T-helper 17 cell (primary cell): ENCODE results near the gene OPHN1. TPM values are rescaled to one million over a fixed set of nuclear protein-coding genes. Genes with fewer than 3 reads are reported as not detected.
"Not testable (repeated sequence)": the region's sequence is repeated elsewhere in the genome, so short reads cannot be mapped to it uniquely, and the experiment has no call there.

Experiments used
- ATAC-seq: fragments of 150-1000 bp; cut with Tn5 transposase; 2 replicates; pipeline ENCODE4 v1.10.0; 2021; ENCODE audit warnings: mild to moderate bottlenecking, moderate library complexity
- DNase-seq, 3 donors: peaks; one replicate each; pipeline versions ENCODE4 v3.0.0 to v3.0.0-alpha.2; 2020 to 2021
- H3K9me3 ChIP-seq: one replicate; pipeline ENCODE4 v1.7.0; 2013; ENCODE audit warnings: low read length, mild to moderate bottlenecking; ENCODE audit not compliant: control insufficient read depth, poor library complexity, severe bottlenecking
- H3K27ac Mint-ChIP-seq: one replicate; pipeline ENCODE4 v1.8.0; 2022; ENCODE audit warnings: mild to moderate bottlenecking, moderate library complexity, mixed read lengths
- H3K27me3 Mint-ChIP-seq: one replicate; pipeline ENCODE4 v1.8.0; 2022; ENCODE audit warnings: mixed read lengths
- H3K36me3 Mint-ChIP-seq: one replicate; pipeline ENCODE4 v1.8.0; 2022; ENCODE audit warnings: low read depth, mixed read lengths
- H3K4me1 Mint-ChIP-seq: one replicate; pipeline ENCODE4 v1.8.0; 2022; ENCODE audit warnings: mild to moderate bottlenecking, mixed read lengths
- H3K4me3 Mint-ChIP-seq: one replicate; pipeline ENCODE4 v1.8.0; 2022; ENCODE audit warnings: mild to moderate bottlenecking, moderate library complexity, mixed read lengths
- total RNA-seq, 4 donors: library from RNA in 2 of 4; stranded (reverse) in 2 of 4; gene quantifications; one replicate each; pipeline ENCODE4 v1.2.3 and lab custom pipeline; 2022 to 2026

OPHN1 gene
- total RNA-seq, 2 donors from 2014 or later: 0.37 to 1.4 TPM

DNA sequence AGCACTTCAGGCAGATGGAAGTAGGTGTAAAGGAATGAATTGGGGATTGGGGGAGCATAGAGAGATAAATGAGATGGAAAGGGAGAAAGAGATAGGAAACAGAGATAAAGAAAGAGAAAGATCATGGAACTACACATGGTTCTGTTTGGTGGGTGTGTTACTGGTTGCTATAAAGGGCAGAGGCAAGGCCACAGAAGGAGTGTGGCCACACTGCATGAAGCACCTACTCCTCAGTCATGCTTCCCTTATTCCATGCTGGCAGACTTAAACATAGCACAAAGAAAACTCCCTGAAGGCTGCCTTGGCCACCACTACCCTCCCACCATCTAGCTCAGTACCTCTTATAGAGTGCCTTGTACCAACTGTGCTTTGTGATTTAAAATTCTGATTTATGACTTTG lies 56.9 kb downstream of the OPHN1 start:
- H3K4me3 Mint-ChIP-seq: no peak overlapping the region
- no peaks in the 10 kb centered on the region for H3K27me3 Mint-ChIP-seq
- no peak for ATAC-seq

GRCh38 chrX:68375803-68376202 lies 57.5 kb downstream of the OPHN1 start:
- no peaks in the 10 kb centered on the region for H3K36me3 Mint-ChIP-seq
- no peaks in the 10 kb centered on the region for H3K4me1 Mint-ChIP-seq
- ATAC-seq (no peak), DNase-seq (no peak)
- H3K4me3 Mint-ChIP-seq: no peak overlapping the region
- H3K27ac Mint-ChIP-seq: no peak overlapping the region
- no peaks in the 10 kb centered on the region for H3K9me3 ChIP-seq
- no peaks in the 10 kb centered on the region for H3K27me3 Mint-ChIP-seq

More for the DNA sequence above, 56.9 kb downstream of the OPHN1 start:
- no peak for DNase-seq
- no peaks in the 10 kb centered on the region for H3K9me3 ChIP-seq
- no peaks in the 10 kb centered on the region for H3K36me3 Mint-ChIP-seq
- H3K27ac Mint-ChIP-seq: no peak overlapping the region
- no peaks in the 10 kb centered on the region for H3K4me1 Mint-ChIP-seq

- no peak for DNase-seq
- Mint-ChIP-seq H3K27ac (no peak overlapping the region), H3K27me3 (no peaks in the 10 kb centered on the region), H3K36me3 (no peaks in the 10 kb centered on the region), H3K4me3 (no peak overlapping the region), H3K4me1 (no peaks in the 10 kb centered on the region)
- ATAC-seq: no peak
- no peaks in the 10 kb centered on the region for H3K9me3 ChIP-seq
These were observed 60.6 kb downstream of the OPHN1 start for GRCh38 chrX:68372665-68373064.

DNA sequence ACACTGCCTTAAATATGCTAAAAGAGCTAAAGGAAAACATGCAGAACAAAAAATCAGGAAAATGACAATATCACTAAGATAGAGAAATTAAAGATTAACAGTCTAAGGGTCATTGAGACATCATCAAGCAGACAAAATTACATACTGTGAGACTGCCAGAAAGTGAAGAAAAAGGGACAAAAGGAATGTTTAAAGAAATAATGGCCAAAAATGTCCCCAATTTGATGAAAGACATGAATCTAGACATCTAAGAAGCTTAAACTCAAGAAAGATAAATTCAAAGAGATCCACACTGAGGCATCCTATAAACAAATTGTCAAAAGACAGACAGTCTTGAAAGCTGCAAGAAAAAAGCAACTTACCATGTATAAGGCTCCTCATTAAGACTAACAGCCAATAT lies 63.7 kb downstream of the OPHN1 start:
- Mint-ChIP-seq H3K27me3 (no peaks in the 10 kb centered on the region), H3K36me3 (no peaks in the 10 kb centered on the region), H3K4me3 (no peak overlapping the region), H3K27ac (no peak overlapping the region), H3K4me1 (no peaks in the 10 kb centered on the region)
- no peaks in the 10 kb centered on the region for H3K9me3 ChIP-seq
- ATAC-seq (no peak), DNase-seq (no peak)

DNA sequence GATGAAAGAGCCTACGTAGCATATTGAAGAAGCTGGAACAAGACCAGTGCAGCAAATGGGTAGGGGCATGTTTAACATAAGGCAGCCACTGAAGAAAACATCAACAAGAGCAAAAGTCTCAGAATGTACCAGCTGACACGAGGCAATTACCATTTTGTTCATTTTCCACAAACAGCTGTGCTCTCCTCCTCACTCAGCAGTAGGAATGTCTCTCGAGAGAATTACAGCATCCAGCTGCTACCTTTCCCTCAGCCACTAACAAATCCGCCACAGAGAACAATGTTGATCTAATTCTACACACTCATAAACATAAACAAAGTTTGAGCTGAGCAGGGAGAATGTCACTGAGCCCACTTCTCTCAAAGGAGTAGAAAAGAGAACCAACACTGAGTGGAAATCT lies 68.0 kb downstream of the OPHN1 start:
- H3K36me3 Mint-ChIP-seq: no peaks in the 10 kb centered on the region
- H3K27ac Mint-ChIP-seq: no peak overlapping the region
- H3K4me1 Mint-ChIP-seq: no peaks in the 10 kb centered on the region
- H3K27me3 Mint-ChIP-seq: no peaks in the 10 kb centered on the region
- H3K9me3 ChIP-seq: no peaks in the 10 kb centered on the region
- no peak overlapping the region for H3K4me3 Mint-ChIP-seq
- no peak for DNase-seq
- ATAC-seq: no peak

GRCh38 chrX:68363984-68364383 lies 69.3 kb downstream of the OPHN1 start:
- no peak for DNase-seq
- H3K36me3 Mint-ChIP-seq: no peaks in the 10 kb centered on the region
- no peaks in the 10 kb centered on the region for H3K4me1 Mint-ChIP-seq
- no peak for ATAC-seq
- no peaks in the 10 kb centered on the region for H3K9me3 ChIP-seq
- no peak overlapping the region for H3K27ac Mint-ChIP-seq
- no peak overlapping the region for H3K4me3 Mint-ChIP-seq
- H3K27me3 Mint-ChIP-seq: no peaks in the 10 kb centered on the region

- DNase-seq (no peak), ATAC-seq (no peak)
- no peaks in the 10 kb centered on the region for H3K4me1 Mint-ChIP-seq
- H3K27ac Mint-ChIP-seq: no peak overlapping the region
- no peaks in the 10 kb centered on the region for H3K27me3 Mint-ChIP-seq
- no peaks in the 10 kb centered on the region for H3K36me3 Mint-ChIP-seq
- no peaks in the 10 kb centered on the region for H3K9me3 ChIP-seq
- no peak overlapping the region for H3K4me3 Mint-ChIP-seq
These were observed 74.6 kb downstream of the OPHN1 start for GRCh38 chrX:68358679-68359078.

- ATAC-seq (no peak), DNase-seq (no peak)
- no peaks in the 10 kb centered on the region for H3K9me3 ChIP-seq
- Mint-ChIP-seq H3K4me3 (no peak overlapping the region), H3K27me3 (no peaks in the 10 kb centered on the region), H3K27ac (no peak overlapping the region), H3K36me3 (no peaks in the 10 kb centered on the region), H3K4me1 (no peaks in the 10 kb centered on the region)
These were observed 77.7 kb downstream of the OPHN1 start for GRCh38 chrX:68355629-68355920.

DNA sequence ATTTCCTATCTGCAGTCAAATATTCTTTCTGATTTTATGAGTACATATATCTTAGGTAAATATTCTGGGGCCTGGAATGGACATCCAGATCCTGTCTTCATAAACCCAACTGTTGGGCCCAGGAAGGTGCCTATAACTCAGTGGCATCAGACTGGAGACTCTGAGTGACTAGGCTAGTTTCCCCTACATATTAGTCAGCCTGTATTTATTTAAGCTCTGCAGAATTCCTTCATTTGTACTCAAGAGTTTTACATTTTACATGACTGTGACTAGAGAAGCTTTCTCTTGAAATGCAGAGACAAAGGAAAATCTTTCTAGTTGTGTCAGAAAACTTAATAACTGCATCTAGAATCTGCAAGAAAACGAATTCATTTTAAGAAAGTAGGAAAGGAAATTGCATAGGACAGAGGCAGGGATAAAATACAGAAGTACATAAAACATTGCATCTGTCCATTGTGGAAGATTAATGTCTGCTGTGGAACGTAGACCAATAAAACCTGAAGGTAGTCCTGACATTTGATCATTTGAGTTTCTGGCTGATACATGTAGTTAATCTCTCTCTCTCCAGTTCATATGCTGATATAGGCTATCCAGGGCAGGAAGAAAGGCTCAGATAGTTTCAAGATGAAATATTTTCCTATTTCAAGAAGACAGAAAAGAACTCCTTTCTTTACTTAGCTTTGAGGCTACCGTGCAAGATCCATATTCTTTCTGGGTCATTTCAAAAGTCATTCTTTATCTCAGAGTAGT lies 78.2 kb downstream of the OPHN1 start:
- H3K4me3 Mint-ChIP-seq: no peak overlapping the region
- ATAC-seq (no peak), DNase-seq (no peak)
- H3K4me1 Mint-ChIP-seq: no peaks in the 10 kb centered on the region
- no peaks in the 10 kb centered on the region for H3K36me3 Mint-ChIP-seq
- H3K9me3 ChIP-seq: no peaks in the 10 kb centered on the region
- H3K27ac Mint-ChIP-seq: no peak overlapping the region
- no peaks in the 10 kb centered on the region for H3K27me3 Mint-ChIP-seq

GRCh38 chrX:68345025-68345424 lies 88.3 kb downstream of the OPHN1 start:
- no peak overlapping the region for H3K4me3 Mint-ChIP-seq
- ATAC-seq: no peak
- no peaks in the 10 kb centered on the region for H3K36me3 Mint-ChIP-seq

GRCh38 chrX:68343551-68343950 lies 89.7 kb downstream of the OPHN1 start:
- DNase-seq: no peak
- Mint-ChIP-seq H3K36me3 (no peaks in the 10 kb centered on the region), H3K4me1 (no peaks in the 10 kb centered on the region), H3K27ac (no peak overlapping the region), H3K4me3 (no peak overlapping the region), H3K27me3 (no peaks in the 10 kb centered on the region)
- no peaks in the 10 kb centered on the region for H3K9me3 ChIP-seq
- ATAC-seq: no peak

More at GRCh38 chrX:68345025-68345424, 88.3 kb downstream of the OPHN1 start:
- H3K4me1 Mint-ChIP-seq: no peaks in the 10 kb centered on the region
- no peaks in the 10 kb centered on the region for H3K9me3 ChIP-seq
- no peaks in the 10 kb centered on the region for H3K27me3 Mint-ChIP-seq
- no peak overlapping the region for H3K27ac Mint-ChIP-seq
- DNase-seq: no peak

GRCh38 chrX:68332201-68332731 lies 101.0 kb downstream of the OPHN1 start:
- no peaks in the 10 kb centered on the region for H3K36me3 Mint-ChIP-seq
- H3K27ac Mint-ChIP-seq: no peak overlapping the region
- H3K9me3 ChIP-seq: no peaks in the 10 kb centered on the region
- DNase-seq (no peak), ATAC-seq (no peak)
- H3K27me3 Mint-ChIP-seq: no peaks in the 10 kb centered on the region
- no peak overlapping the region for H3K4me3 Mint-ChIP-seq
- H3K4me1 Mint-ChIP-seq: no peaks in the 10 kb centered on the region

- H3K4me1 Mint-ChIP-seq, H3K27ac Mint-ChIP-seq, H3K27me3 Mint-ChIP-seq, ATAC-seq, H3K9me3 ChIP-seq, DNase-seq, H3K36me3 Mint-ChIP-seq, H3K4me3 Mint-ChIP-seq: not testable (repeated sequence)
These were observed 106.5 kb downstream of the OPHN1 start for GRCh38 chrX:68326841-68327240.

DNA sequence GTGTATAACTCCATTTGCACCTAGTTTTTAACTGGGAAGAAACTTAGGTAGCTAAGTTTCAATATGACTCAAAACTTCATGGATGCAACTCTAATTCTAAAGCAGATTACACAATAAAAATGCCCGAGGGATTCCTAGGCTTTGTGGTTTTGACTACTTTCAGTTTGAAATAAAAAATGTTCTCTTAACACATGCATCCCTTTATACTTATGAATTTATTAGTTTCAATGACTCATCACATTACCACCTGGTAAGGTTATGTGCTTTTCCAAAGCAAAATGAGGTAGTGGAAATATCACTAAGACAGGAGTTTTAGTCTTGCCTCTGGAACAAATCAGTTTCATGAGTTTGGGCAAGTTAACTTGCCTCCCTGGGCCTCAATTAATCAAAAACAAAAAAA lies 125.5 kb downstream of the OPHN1 start:
- Mint-ChIP-seq H3K4me1 (no peaks in the 10 kb centered on the region), H3K27me3 (no peaks in the 10 kb centered on the region), H3K36me3 (no peaks in the 10 kb centered on the region), H3K27ac (no peak overlapping the region), H3K4me3 (no peak overlapping the region)
- ATAC-seq (no peak), DNase-seq (no peak)
- no peaks in the 10 kb centered on the region for H3K9me3 ChIP-seq
